Glutamatergic neuron (in vitro differentiated cells): Measurements from ENCODE around the gene FGF5. TPM values are rescaled to one million over a fixed set of nuclear protein-coding genes. Genes with fewer than 3 reads are reported as not detected.

Experiments used
- DNase-seq: peaks from one replicate; pipeline ENCODE4 v3.0.0; 2022
- H3K27ac Mint-ChIP-seq: one replicate; pipeline ENCODE4 v1.8.0; 2020; ENCODE audit warnings: mild to moderate bottlenecking, mixed read lengths, inconsistent platforms; ENCODE audit not compliant: unreplicated experiment
- H3K27me3 Mint-ChIP-seq: one replicate; pipeline ENCODE4 v1.8.0; 2020; ENCODE audit warnings: mild to moderate bottlenecking, moderate library complexity, mixed read lengths, inconsistent platforms; ENCODE audit not compliant: unreplicated experiment
- H3K36me3 Mint-ChIP-seq: one replicate; pipeline ENCODE4 v1.8.0; 2020; ENCODE audit warnings: mild to moderate bottlenecking, mixed read lengths, inconsistent platforms; ENCODE audit not compliant: unreplicated experiment
- H3K4me1 Mint-ChIP-seq: one replicate; pipeline ENCODE4 v1.8.0; 2020; ENCODE audit warnings: mild to moderate bottlenecking, low read depth, mixed read lengths, inconsistent platforms; ENCODE audit not compliant: unreplicated experiment
- H3K4me3 Mint-ChIP-seq: one replicate; pipeline ENCODE4 v1.8.0; 2020; ENCODE audit warnings: mild to moderate bottlenecking, mixed read lengths, inconsistent platforms; ENCODE audit not compliant: unreplicated experiment
- H3K9me3 Mint-ChIP-seq: one replicate; pipeline ENCODE4 v1.8.0; 2020; ENCODE audit warnings: mild to moderate bottlenecking, moderate library complexity, mixed read lengths, inconsistent platforms; ENCODE audit not compliant: unreplicated experiment
- CTCF ChIP-seq: fragments of 200-600 bp; sonication (generic); IDR thresholded peaks from one replicate; pipeline ENCODE4 v1.5.0; 2021; ENCODE audit not compliant: partially characterized antibody, unreplicated experiment
- total RNA-seq: library from RNA; stranded (reverse); fragmentation: NEBNext Ultra II Directional; extraction: Animal tissue kit (Norgen Biotek cat#: 25700); gene quantifications from one replicate; pipeline ENCODE4 v1.2.1, GENCODE V29; 2021; ENCODE audit not compliant: unreplicated experiment

The FGF5 gene
- total RNA-seq, 1 donor from 2014 or later: not detected

DNA sequence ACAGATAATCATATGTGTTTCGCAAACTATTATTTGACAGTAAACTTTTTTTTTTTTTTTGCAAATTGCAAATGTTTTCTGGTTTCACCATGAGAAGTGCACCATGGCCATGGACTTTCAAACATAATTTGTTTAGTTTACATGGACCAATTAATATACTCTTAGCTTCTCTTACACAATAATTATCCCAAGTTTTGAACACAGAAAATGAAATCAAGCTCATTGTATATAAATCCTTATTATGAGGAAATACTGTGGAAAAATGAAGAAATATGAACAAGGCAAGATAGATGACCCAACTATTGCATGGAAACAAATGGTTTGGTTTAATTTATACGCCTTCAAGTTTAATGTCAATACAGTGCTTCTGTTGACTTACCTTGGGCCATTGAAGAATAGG, 3.9 kb downstream of the FGF5 start:
- DNase-seq: no peak
- H3K4me1 Mint-ChIP-seq: peaks cover 12% of the 10 kb centered on the region
- peaks cover 9% of the 10 kb centered on the region for H3K9me3 Mint-ChIP-seq
- H3K36me3 Mint-ChIP-seq: no peaks in the 10 kb centered on the region
- H3K27me3 Mint-ChIP-seq: peaks cover 26% of the 10 kb centered on the region
- TF ChIP-seq CTCF: no peak
- no peak overlapping the region for H3K4me3 Mint-ChIP-seq
- no peak overlapping the region for H3K27ac Mint-ChIP-seq

GRCh38 chr4:80270868-80271267, 4.4 kb downstream of the FGF5 start:
- DNase-seq: no peak
- H3K27ac Mint-ChIP-seq: no peak overlapping the region
- peaks cover 8% of the 10 kb centered on the region for H3K4me1 Mint-ChIP-seq
- no peak overlapping the region for H3K4me3 Mint-ChIP-seq
- no peak for TF ChIP-seq CTCF
- no peaks in the 10 kb centered on the region for H3K36me3 Mint-ChIP-seq
- peaks cover 9% of the 10 kb centered on the region for H3K9me3 Mint-ChIP-seq
- H3K27me3 Mint-ChIP-seq: peaks cover 22% of the 10 kb centered on the region

- peaks cover 6% of the 10 kb centered on the region for H3K9me3 Mint-ChIP-seq
- H3K27me3 Mint-ChIP-seq: peaks cover 17% of the 10 kb centered on the region
- no peak for TF ChIP-seq CTCF
Measured at GRCh38 chr4:80271801-80272200, 5.3 kb downstream of the FGF5 start.

GRCh38 chr4:80276931-80277330, 10.5 kb downstream of the FGF5 start:
- H3K36me3 Mint-ChIP-seq: no peaks in the 10 kb centered on the region
- H3K9me3 Mint-ChIP-seq: no peaks in the 10 kb centered on the region
- DNase-seq: no peak
- H3K27me3 Mint-ChIP-seq: no peaks in the 10 kb centered on the region
- no peaks in the 10 kb centered on the region for H3K4me1 Mint-ChIP-seq
- TF ChIP-seq CTCF: no peak
- no peak overlapping the region for H3K4me3 Mint-ChIP-seq
- H3K27ac Mint-ChIP-seq: no peak overlapping the region

More at GRCh38 chr4:80271801-80272200, 5.3 kb downstream of the FGF5 start:
- H3K4me3 Mint-ChIP-seq: no peak overlapping the region
- no peaks in the 10 kb centered on the region for H3K36me3 Mint-ChIP-seq
- H3K27ac Mint-ChIP-seq: no peak overlapping the region
- DNase-seq: no peak
- H3K4me1 Mint-ChIP-seq: peaks cover 5% of the 10 kb centered on the region

DNA sequence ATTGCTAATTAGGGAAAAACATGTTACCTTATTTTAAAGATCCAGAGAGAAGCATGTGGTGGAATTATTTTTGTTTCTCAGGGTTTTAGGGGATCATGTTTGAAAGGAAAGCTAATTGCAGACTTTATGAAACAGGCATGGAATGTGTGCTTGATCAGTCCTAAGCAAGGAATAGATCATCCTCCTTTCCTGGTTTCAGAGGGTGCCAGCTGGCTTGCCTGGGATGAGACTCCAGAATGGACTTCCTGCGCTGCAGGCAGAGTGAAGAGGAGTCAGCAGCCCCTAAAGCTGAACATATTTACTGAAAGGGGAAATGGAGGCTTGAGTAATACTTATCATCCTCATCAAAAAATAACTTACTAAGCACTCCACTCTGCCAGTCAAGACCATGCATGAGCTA, 13.3 kb downstream of the FGF5 start:
- Mint-ChIP-seq H3K4me3 (no peak overlapping the region), H3K27me3 (no peaks in the 10 kb centered on the region), H3K9me3 (no peaks in the 10 kb centered on the region), H3K4me1 (no peaks in the 10 kb centered on the region), H3K27ac (no peak overlapping the region), H3K36me3 (no peaks in the 10 kb centered on the region)
- DNase-seq: no peak
- no peak for TF ChIP-seq CTCF
